ENCODE results near the gene CCNE1. TPM values are rescaled to one million over a fixed set of nuclear protein-coding genes. Genes with fewer than 3 reads are reported as not detected.
"Not testable (repeated sequence)": the region's sequence is repeated elsewhere in the genome, so short reads cannot be mapped to it uniquely, and the experiment has no call there.

CCNE1 gene
- total RNA-seq, 8 experiments from 2014 or later: 3.9 to 19.5 (median 9.3) TPM

GRCh38 chr19:29809795-29810503 is 1.8 kb upstream of the CCNE1 start:
- H3K27ac ChIP-seq: no peak overlapping the region
- H3K4me3 ChIP-seq: no peak overlapping the region
- peaks cover 0 to 7% of the 10 kb centered on the region in 2 donors for H3K4me1 ChIP-seq (replicated peaks in 1 of 2)
- in situ Hi-C loops (cut with MboI; ENCODE audit: low pct_unique_long_range_greater_than_20kb in 2 of 9, low sequenced_read_pairs in 9 of 9, unreplicated experiment in 9 of 9): no loop called here
- 70 to 100% (median 89%) methylated on average over 1 to 2 of the region's 3 CpGs; no CpG with 5 or more reads in 6 of the 10 experiments for WGBS, 10 experiments
- ATAC-seq (replicated peaks in 6 of 8): no peak

- peaks cover 0 to 7% of the 10 kb centered on the region in 2 donors for H3K4me1 ChIP-seq (replicated peaks in 1 of 2)
- WGBS, 10 experiments: 0 to 100% (median 79%) methylated on average over 1 to 3 of the region's 4 CpGs; no CpG with 5 or more reads in 5 of the 10 experiments
- no peak overlapping the region for H3K27ac ChIP-seq
- in situ Hi-C loops (cut with MboI; ENCODE audit: low pct_unique_long_range_greater_than_20kb in 2 of 9, low sequenced_read_pairs in 9 of 9, unreplicated experiment in 9 of 9): no loop called here
- H3K4me3 ChIP-seq: no peak overlapping the region
- no peak for ATAC-seq (replicated peaks in 6 of 8)
These were observed 1.3 kb upstream of the CCNE1 start for GRCh38 chr19:29810504-29810871.

DNA sequence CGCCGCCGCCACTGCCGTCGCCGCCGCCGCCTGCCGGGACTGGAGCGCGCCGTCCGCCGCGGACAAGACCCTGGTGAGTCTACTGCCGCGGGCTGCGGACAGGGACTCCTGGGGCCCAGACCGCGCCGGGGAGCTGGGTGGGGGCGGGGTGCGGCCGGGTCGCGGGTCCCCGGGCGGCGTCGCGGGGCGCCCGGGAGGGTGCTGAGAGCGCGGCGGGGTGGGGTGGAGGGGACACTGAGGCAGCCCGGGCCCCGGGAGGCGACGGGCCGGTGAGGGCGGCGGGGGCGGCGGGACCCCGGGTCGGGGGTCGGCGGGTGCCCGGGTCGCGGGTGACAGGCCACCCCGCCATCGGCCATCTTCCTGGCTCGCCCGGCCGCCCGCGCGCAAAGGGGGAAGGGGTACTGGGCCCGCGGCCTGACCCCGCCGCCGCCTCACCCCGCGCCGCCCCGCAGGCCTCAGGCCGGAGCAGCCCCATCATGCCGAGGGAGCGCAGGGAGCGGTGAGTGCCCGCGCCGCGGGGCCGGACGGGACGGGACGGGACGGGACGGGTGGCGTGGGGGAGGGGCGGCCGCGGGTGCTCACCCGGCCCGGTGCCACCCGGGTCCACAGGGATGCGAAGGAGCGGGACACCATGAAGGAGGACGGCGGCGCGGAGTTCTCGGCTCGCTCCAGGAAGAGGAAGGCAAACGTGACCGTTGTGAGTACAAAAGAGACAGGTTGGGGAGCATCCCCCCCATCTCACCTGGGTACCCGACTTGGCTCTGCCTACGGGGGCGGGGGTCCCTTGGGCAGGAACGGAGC is 489 bp downstream of the CCNE1 start:
- in situ Hi-C loops (cut with MboI; ENCODE audit: low pct_unique_long_range_greater_than_20kb in 2 of 9, low sequenced_read_pairs in 9 of 9, unreplicated experiment in 9 of 9): no loop called here
- WGBS, 10 experiments: 20% methylated on average over 1 to 4 of the region's 104 CpGs; no CpG with 5 or more reads in 7 of the 10 experiments
- Histone ChIP-seq H3K4me1 (replicated peaks in 1 of 2) (no peaks in the 10 kb centered on the region), H3K27ac (no peak overlapping the region), H3K4me3 (peak overlapping the region; percentile 51 to 75 (median 56))
- peak in 7 of 8 experiments; percentile 0 to 24 (median 2) for ATAC-seq (replicated peaks in 6 of 8)

GRCh38 chr19:29812881-29813275 is 1.1 kb downstream of the CCNE1 start:
- 73 to 100% (median 85%) methylated on average over 3 to 6 of the region's 6 CpGs; no CpG with 5 or more reads in 6 of the 10 experiments for WGBS, 10 experiments
- Histone ChIP-seq H3K27ac (no peak overlapping the region), H3K4me3 (peak overlapping the region; percentile 51 to 75 (median 56)), H3K4me1 (replicated peaks in 1 of 2) (no peaks in the 10 kb centered on the region)
- no peak for ATAC-seq (replicated peaks in 6 of 8)
- in situ Hi-C loops (cut with MboI; ENCODE audit: low pct_unique_long_range_greater_than_20kb in 2 of 9, low sequenced_read_pairs in 9 of 9, unreplicated experiment in 9 of 9): no loop called here

DNA sequence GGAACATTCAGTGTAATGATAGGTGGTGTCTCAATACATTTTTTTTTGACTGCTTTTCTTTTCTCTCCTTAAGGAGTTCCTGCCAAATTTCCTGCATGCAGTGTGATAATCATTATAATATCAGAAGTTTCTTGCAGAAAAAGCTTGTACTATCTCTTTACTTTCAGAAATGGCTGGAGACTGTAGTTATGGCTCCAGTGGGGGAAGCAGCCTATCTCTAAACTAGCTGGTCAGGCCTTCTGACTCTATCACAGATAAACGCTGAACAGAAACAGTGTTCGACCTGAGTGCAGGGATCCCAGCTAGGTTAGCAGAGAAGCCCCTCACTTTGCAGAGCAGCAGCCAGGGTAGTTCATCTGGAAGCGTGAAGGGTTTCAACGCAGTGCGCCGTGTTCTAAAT is 1.9 kb downstream of the CCNE1 start:
- in situ Hi-C loops (cut with MboI; ENCODE audit: low pct_unique_long_range_greater_than_20kb in 2 of 9, low sequenced_read_pairs in 9 of 9, unreplicated experiment in 9 of 9): no loop called here

GRCh38 chr19:29815231-29815630 is 3.4 kb downstream of the CCNE1 start:
- Histone ChIP-seq H3K27ac (no peak overlapping the region), H3K4me3 (no peak overlapping the region), H3K4me1 (replicated peaks in 1 of 2) (no peaks in the 10 kb centered on the region)
- ATAC-seq (replicated peaks in 6 of 8): no peak
- WGBS, 10 experiments: 63 to 100% (median 88%) methylated on average over 1 to 6 of the region's 7 CpGs; no CpG with 5 or more reads in 2 of the 10 experiments
- in situ Hi-C loops (cut with MboI; ENCODE audit: low pct_unique_long_range_greater_than_20kb in 2 of 9, low sequenced_read_pairs in 9 of 9, unreplicated experiment in 9 of 9): no loop called here

More for the DNA sequence above, 1.9 kb downstream of the CCNE1 start:
- Histone ChIP-seq H3K4me3 (no peak overlapping the region), H3K27ac (no peak overlapping the region), H3K4me1 (replicated peaks in 1 of 2) (no peaks in the 10 kb centered on the region)
- no peak for ATAC-seq (replicated peaks in 6 of 8)
- 64 to 100% (median 100%) methylated on average over 2 to 6 of the region's 6 CpGs; no CpG with 5 or more reads in 1 of the 10 experiments for WGBS, 10 experiments

- H3K4me1 ChIP-seq (replicated peaks in 1 of 2): no peaks in the 10 kb centered on the region
- no peak for ATAC-seq (replicated peaks in 6 of 8)
- no peak overlapping the region for H3K4me3 ChIP-seq
- WGBS, 10 experiments: 73 to 100% (median 91%) methylated on average over 1 to 4 of the region's 4 CpGs; no CpG with 5 or more reads in 1 of the 10 experiments
- H3K27ac ChIP-seq: no peak overlapping the region
- in situ Hi-C loops (cut with MboI; ENCODE audit: low pct_unique_long_range_greater_than_20kb in 2 of 9, low sequenced_read_pairs in 9 of 9, unreplicated experiment in 9 of 9): no loop called here
These were observed 5.5 kb downstream of the CCNE1 start for GRCh38 chr19:29817316-29817715.

GRCh38 chr19:29819300-29819699 is 7.5 kb downstream of the CCNE1 start:
- Histone ChIP-seq H3K27ac (no peak overlapping the region), H3K4me3 (no peak overlapping the region), H3K4me1 (replicated peaks in 1 of 2) (no peaks in the 10 kb centered on the region)
- in situ Hi-C loops (cut with MboI; ENCODE audit: low pct_unique_long_range_greater_than_20kb in 2 of 9, low sequenced_read_pairs in 9 of 9, unreplicated experiment in 9 of 9): no loop called here
- no peak for ATAC-seq (replicated peaks in 6 of 8)
- 78 to 100% (median 94%) methylated on average over 1 to 4 of the region's 4 CpGs; no CpG with 5 or more reads in 2 of the 10 experiments for WGBS, 10 experiments

DNA sequence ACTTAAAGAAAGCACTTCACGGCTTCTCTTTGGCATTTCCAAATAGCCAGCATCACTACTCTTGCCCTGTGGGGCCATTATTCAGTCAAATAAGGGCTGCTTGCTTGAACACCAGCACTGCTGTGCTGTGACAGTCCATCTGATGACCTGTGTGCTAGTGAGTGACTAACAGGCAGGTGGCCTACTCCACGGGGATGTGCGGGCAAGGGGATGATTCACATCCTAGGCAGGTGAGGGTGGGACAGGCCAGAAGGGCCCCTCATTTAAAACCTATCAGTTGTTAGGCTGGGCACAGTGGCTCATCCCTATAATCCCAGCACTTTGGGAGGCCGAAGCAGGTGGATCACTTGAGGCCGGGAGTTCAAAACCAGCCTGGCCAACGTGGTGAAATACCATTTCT is 8.2 kb downstream of the CCNE1 start:
- 67 to 100% (median 94%) methylated on average over 1 to 6 of the region's 6 CpGs; no CpG with 5 or more reads in 3 of the 10 experiments for WGBS, 10 experiments
- Histone ChIP-seq H3K4me1 (replicated peaks in 1 of 2) (no peaks in the 10 kb centered on the region), H3K4me3 (no peak overlapping the region), H3K27ac (no peak overlapping the region)
- in situ Hi-C loops (cut with MboI; ENCODE audit: low pct_unique_long_range_greater_than_20kb in 2 of 9, low sequenced_read_pairs in 9 of 9, unreplicated experiment in 9 of 9): no loop called here
- no peak for ATAC-seq (replicated peaks in 6 of 8)

GRCh38 chr19:29823581-29824330 is 12.0 kb downstream of the CCNE1 start:
- no peak overlapping the region for H3K4me3 ChIP-seq
- H3K27ac ChIP-seq: no peak overlapping the region
- no peaks in the 10 kb centered on the region for H3K4me1 ChIP-seq (replicated peaks in 1 of 2)
- in situ Hi-C loops (cut with MboI; ENCODE audit: low pct_unique_long_range_greater_than_20kb in 2 of 9, low sequenced_read_pairs in 9 of 9, unreplicated experiment in 9 of 9): no loop called here
- WGBS, 10 experiments: 83 to 100% (median 93%) methylated on average over 4 to 17 of the region's 20 CpGs
- no peak for ATAC-seq (replicated peaks in 6 of 8)

DNA sequence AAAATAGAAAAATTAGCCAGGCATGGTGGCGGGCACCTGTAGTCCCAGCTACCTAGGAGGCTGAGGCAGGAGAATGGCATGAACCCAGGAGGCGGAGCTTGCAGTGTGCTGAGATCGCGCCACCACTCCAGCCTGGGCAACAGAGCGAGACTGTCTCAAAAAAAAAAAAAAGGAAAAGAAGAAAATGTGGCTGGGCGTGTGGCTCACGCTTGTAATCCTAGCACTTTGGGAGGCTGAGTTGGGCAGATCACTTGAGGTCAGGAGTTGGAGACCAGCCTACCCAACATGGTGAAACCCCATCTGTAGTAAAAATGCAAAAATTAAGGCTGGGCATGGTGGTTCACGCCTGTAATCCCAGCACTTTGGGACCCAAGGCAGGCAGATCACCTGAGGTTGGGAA is 13.5 kb downstream of the CCNE1 start:
- in situ Hi-C loops (cut with MboI; ENCODE audit: low pct_unique_long_range_greater_than_20kb in 2 of 9, low sequenced_read_pairs in 9 of 9, unreplicated experiment in 9 of 9); H3K27ac ChIP-seq; H3K4me3 ChIP-seq; H3K4me1 ChIP-seq (replicated peaks in 1 of 2); ATAC-seq (replicated peaks in 6 of 8): not testable (repeated sequence)
- WGBS, 10 experiments: 93 to 100% (median 99%) methylated on average over 1 to 7 of the region's 8 CpGs; no CpG with 5 or more reads in 4 of the 10 experiments

DNA sequence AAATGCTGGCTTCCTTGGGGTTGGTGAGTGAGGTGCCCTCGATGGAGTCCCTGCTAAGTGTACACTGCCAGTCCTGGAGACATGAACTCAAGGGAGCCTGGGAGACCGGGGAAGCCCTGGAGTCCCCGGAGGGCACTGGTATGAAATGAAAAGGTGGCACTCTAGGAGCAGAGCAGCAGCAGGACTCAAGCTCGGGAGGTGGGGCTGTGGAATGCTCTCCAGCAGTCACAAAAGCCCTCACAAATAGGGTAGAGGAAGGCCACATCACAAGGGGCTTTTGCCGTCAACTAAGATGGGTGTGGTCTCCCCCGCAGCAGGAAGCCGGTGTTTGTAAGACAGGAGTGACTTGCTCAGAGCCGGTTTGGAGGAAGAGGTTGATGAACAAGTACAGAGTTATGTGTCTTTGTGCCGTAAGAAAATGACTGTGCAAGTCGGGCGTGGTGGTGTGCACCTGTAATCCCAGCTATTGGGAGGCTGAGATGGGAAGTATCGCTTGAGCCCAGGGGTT is 19.3 kb downstream of the CCNE1 start:
- Histone ChIP-seq H3K4me1 (replicated peaks in 1 of 2) (no peaks in the 10 kb centered on the region), H3K27ac (no peak overlapping the region), H3K4me3 (no peak overlapping the region)
- in situ Hi-C loops (cut with MboI; ENCODE audit: low pct_unique_long_range_greater_than_20kb in 2 of 9, low sequenced_read_pairs in 9 of 9, unreplicated experiment in 9 of 9): no loop called here
- no peak for ATAC-seq (replicated peaks in 6 of 8)
- 59 to 69% (median 62%) methylated on average over 4 to 8 of the region's 12 CpGs; no CpG with 5 or more reads in 6 of the 10 experiments for WGBS, 10 experiments
